Fibroblast of villous mesenchyme (primary cell): ENCODE results near the gene GLG1. TPM values are rescaled to one million over a fixed set of nuclear protein-coding genes. Genes with fewer than 3 reads are reported as not detected.
"Not testable (repeated sequence)": the region's sequence is repeated elsewhere in the genome, so short reads cannot be mapped to it uniquely, and the experiment has no call there.

Experiments
- DNase-seq: peaks from one replicate; pipeline ENCODE4 v3.0.0-alpha.2; 2010; ENCODE audit warnings: low read depth
- H3K4me3 ChIP-seq: 2 replicates; pipeline ENCODE4 v1.5.1; 2011; ENCODE audit warnings: low read depth, mild to moderate bottlenecking, low read length
- CTCF ChIP-seq: IDR thresholded peaks from 2 replicates; pipeline ENCODE4 v1.5.1; 2012; ENCODE audit warnings: low read depth, mild to moderate bottlenecking, low read length; ENCODE audit not compliant: insufficient read depth
- total RNA-seq: library from RNA; depleted of rRNA; stranded (reverse); fragments of >200 nt; gene quantifications from 2 replicates; pipeline ENCODE4 v1.2.3, GENCODE V29; 2012

The GLG1 gene
- 128 and 158 TPM in 2 replicates for total RNA-seq

DNA sequence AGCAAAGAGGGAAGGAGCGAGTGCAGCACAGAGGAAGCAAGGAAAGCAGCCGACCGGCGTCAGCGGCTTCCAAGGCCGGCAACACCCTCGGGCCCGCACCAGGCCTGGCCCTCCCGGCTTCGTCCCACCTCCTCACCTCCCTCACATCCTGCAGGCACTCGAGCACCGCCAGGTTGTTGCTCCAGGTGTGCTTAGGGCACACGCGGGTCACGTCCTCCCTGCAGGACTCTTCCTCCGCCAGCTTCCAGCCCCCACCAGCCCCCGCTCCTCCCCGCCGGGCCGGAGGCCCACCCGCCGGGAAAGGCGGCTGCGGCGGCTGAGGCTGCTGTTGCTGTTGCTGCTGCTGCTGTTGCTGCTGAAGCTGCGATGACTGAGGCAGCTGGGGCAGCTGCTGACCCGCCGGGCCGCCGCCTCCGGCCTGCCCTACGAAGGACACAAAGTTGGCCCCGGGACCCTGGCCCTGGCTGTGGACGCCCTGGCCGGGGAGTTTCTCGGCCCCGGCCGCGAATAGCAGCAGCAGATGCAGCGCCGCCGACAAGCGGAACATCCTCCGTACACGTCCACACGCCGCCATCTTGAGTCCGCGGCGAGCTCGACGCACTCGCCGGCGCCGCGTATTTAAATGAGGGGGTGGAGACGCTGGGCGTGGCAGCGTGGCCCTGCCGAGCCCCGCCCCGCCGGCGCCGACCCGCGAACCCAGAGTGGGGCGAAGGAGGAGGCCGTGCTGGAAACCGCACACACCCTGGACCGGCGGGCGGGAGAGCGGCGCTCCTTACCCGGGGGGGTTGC is at the start of gene GLG1:
GLG1 (minus strand) TSS at position 594 of the 789 bp plus-strand sequence; CDS start at position 574, 20 bp downstream.
- peak; percentile 92 for DNase-seq
- H3K4me3 ChIP-seq = peak within 1 kb of the TSS; percentile 95
- no peak for TF ChIP-seq CTCF

DNA sequence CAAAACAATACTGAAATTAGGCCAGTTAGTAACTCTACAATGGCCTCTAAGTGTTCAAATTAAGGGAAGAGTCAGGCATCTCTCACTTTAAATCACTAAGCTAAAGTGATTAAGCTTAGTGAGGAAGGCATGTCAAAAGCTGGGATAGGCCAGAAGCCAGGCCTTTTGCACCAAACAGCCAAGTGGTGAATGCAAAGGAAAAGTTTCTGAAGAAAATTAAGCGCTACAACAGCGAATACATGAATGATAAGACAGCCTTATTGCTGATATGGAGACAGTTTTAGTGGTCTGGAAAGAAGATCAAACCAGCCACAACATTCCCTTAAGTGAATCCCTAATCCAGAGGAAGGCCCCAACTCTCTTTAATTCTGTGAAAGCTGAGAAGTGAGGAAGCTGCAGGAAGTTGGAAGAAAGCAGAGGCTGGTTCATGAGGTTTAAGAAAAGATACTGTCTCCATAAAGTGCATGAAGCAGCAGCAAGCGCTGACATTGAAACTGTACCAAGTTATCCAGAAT is 47.7 kb upstream of the GLG1 start:
- TF ChIP-seq CTCF = no peak
- DNase-seq = peak; percentile 42
- no peak overlapping the region for H3K4me3 ChIP-seq

DNA sequence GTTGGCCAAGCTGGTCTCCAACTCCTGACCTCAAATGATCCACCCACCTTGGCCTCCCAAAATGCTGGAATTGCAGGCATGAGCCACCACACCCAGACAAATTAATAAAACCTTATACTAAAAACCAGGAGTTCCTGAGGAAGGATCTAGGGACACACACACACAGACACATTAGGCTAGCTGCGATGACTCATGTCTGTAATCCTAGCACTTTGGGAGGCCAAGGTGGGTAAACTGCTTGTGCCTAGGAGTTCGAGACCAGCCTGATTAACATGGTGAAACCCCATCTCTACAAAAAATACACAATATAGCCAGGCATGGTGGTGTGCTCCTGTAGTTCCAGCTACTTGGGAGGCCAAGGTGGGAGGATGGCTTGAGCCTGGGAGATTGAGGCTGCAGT is 46.0 kb upstream of the GLG1 start:
- H3K4me3 ChIP-seq = not testable (repeated sequence)
- peak; percentile 20 for DNase-seq

DNA sequence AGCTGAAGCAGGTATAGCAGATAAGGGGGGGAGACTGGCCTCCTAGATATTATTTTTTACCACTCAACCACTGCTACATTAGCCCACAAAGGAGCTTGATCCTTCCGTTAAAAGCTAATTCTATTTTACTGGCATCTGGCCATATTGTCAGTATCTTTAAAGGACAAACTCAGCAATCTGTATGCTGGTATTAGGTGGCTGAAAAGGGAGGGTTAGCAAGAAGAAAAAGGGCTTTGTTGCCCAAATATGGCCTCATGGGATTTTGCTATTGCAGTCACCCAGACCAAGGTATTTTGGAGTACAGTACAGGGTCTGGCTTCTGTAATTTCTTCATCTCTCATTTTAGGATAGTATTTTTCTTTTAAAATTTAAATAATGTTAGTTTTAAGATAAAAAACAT is 45.3 kb upstream of the GLG1 start:
- no peak for TF ChIP-seq CTCF
- DNase-seq = no peak
- no peak overlapping the region for H3K4me3 ChIP-seq

GRCh38 chr16:74651841-74652240 is 44.9 kb upstream of the GLG1 start:
- no peak for TF ChIP-seq CTCF
- H3K4me3 ChIP-seq = no peak overlapping the region
- DNase-seq = no peak

GRCh38 chr16:74650966-74651567 is 44.2 kb upstream of the GLG1 start:
- peak; percentile 51 for TF ChIP-seq CTCF
- DNase-seq = peak; percentile 12

DNA sequence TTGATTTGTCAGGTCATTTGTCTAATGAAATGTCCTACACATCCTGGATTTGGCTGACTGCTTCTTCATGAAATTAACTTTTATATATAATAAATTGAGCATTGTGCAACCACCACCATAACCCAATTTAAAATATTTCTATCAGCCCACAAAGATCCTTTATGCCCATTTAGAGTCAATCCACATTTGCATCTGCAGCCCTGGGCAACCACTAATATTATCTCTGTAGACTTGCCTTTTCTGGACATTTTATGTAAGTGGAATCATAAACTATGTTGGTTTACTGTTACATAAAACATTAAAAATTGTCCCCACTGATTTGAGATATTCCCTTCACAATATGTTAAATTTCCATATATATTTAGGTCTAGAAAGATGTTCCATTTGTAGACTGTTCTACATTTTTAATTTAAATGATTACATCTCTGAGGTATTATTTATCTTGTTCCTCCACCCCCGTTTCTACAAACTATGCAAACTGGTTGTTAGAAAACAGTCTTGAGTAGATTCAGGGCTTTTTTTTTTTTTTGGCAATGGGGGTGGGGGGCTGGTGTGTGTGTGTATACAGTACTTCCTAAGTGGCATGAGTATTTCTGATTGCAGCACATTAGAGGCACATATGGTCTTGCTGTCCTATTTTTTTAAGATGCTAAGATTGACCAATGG is 43.1 kb upstream of the GLG1 start:
- no peak for TF ChIP-seq CTCF
- DNase-seq = no peak
- H3K4me3 ChIP-seq = no peak overlapping the region

More at GRCh38 chr16:74650966-74651567, 44.2 kb upstream of the GLG1 start:
- no peak overlapping the region for H3K4me3 ChIP-seq
